Heart left ventricle (tissue), 16 donors: ENCODE data around the gene TRIM67. TPM values are rescaled to one million over a fixed set of nuclear protein-coding genes. Genes with fewer than 3 reads are reported as not detected.

Experiments used
- ATAC-seq, 4 donors: fragments of 200-7000 bp; cut with Tn5 transposase; one replicate each; pipeline ENCODE4 v1.9.1; 2020 to 2022; ENCODE audit warnings: moderate library complexity in 4 of 4, mild to moderate bottlenecking in 3 of 4, moderate number of reproducible peaks in 1 of 4
- DNase-seq, 5 donors: peaks; one replicate each; pipeline ENCODE4 v3.0.0-alpha.2; 2020
- H3K27ac ChIP-seq, 12 donors: fragments of 200-600 bp; sonication (generic) in 4 of 12; one replicate each; pipeline versions ENCODE4 v1.5.0 to v1.8.0; 2016 to 2022; ENCODE audit warnings: mild to moderate bottlenecking in 2 of 12
- H3K27me3 ChIP-seq, 9 donors: fragments of 200-600 bp; sonication (generic) in 2 of 9; one replicate each; pipeline versions ENCODE4 v1.5.1 to v1.8.0; 2016 to 2022; ENCODE audit warnings: mild to moderate bottlenecking in 3 of 9
- H3K36me3 ChIP-seq, 9 donors: fragments of 200-600 bp; sonication (generic) in 2 of 9; one replicate each; pipeline versions ENCODE4 v1.5.0 to v1.8.0; 2018 to 2022; ENCODE audit warnings: mild to moderate bottlenecking in 2 of 9
- H3K4me1 ChIP-seq, 12 donors: fragments of 200-600 bp; sonication (generic) in 4 of 12; one replicate each; pipeline versions ENCODE4 v1.5.0 to v1.8.0; 2016 to 2022; ENCODE audit warnings: mild to moderate bottlenecking in 3 of 12
- H3K4me3 ChIP-seq, 12 donors: fragments of 200-600 bp; sonication (generic) in 4 of 12; one replicate each; pipeline versions ENCODE4 v1.5.0 to v1.8.0; 2017 to 2022; ENCODE audit warnings: mild to moderate bottlenecking in 9 of 12, moderate library complexity in 4 of 12
- H3K9me3 ChIP-seq, 12 donors: fragments of 200-600 bp; sonication (generic) in 4 of 12; one replicate each; pipeline versions ENCODE4 v1.5.0 to v1.8.0; 2016 to 2022; ENCODE audit warnings: mild to moderate bottlenecking in 1 of 12
- POLR2A ChIP-seq, 2 donors: fragments of 450-650 bp; IDR thresholded peaks; one replicate each; pipeline ENCODE4 v1.6.1; 2017; ENCODE audit warnings: antibody characterized with exemption in 2 of 2, mild to moderate bottlenecking in 2 of 2, moderate library complexity in 2 of 2
- WGBS, 4 donors: extraction: QIAGEN DNeasy Blood & Tissue Kit in 2 of 4; methylation state at CpG; one replicate each; pipeline versions ENCODE4 v1.1.5 to v1.1.7; 2013 to 2018; 5-methylcytosine and 5-hydroxymethylcytosine counted together
- intact Hi-C, 10 donors: fragments of 100-400 bp; cut with DNase I; formaldehyde crosslinking; loops; one replicate each; pipeline versions ENCODE4 v1.11.1 to v1.14.2; 2022
- polyA plus RNA-seq, 2 donors: library from polyadenylated mRNA; stranded (reverse); fragments of 200-250 nt; gene quantifications; one replicate each; pipeline ENCODE4 v1.2.3, GENCODE V29; 2013
- total RNA-seq, 9 donors: library from RNA; depleted of rRNA in 2 of 9; stranded (reverse); fragments of >200 nt in 2 of 9; fragmentation: NEBNext Ultra II Directional in 3 of 9; extraction: Animal tissue kit (Norgen Biotek cat#: 25700) in 3 of 9; gene quantifications; one replicate each; pipeline versions ENCODE4 v1.1.0 to v1.2.4, GENCODE V29; 2016 to 2023
- TF ChIP-seq, protein P1 (sequence below), 12 donors: fragments of 200-600 bp; sonication (generic) in 4 of 12; IDR thresholded peaks; one replicate each; pipeline versions ENCODE4 v1.5.0 to v1.8.0; 2018 to 2022; ENCODE audit warnings: antibody characterized with exemption in 12 of 12, mild to moderate bottlenecking in 5 of 12
- donor health status: ischemic (EF 13 %, LVEDD 7.1; RV severe dilation, severe dysfunction).
- donor health status: healthy with polysubstance abuse.
- donor health status: DM: no; HTN: yes; CAD: no.
- donor health status: DM: no; HTN: no; CAD: no.
- donor health status: ischemic (EF 25% LVEDD 6.9; RV normal size, moderate dysfunction).
- donor health status: ischemic (EF 25% LVEDD 5.7; RV mildly dilated, moderate dysfunction).
- donor health status: healthy.
- donor health status: DM: yes; HTN: yes; CAD: no.
- donor health status: ischemic (EF 35%, LVEDD 5.7; RV mildly dilated, moderate dysfunction).
- donor health status: nonischemic (EF 11% LVEDD 7.7; RV severe dilation, severe dysfunction).
- donor health status: DM: yes; HTN: yes; CAD: no.
- donor health status: PGD.
- donor health status: ischemic (EF 29% LVEDD 5.4; RV normal size, mild dysfunction).
- donor health status: nonischemic (EF 23%, LVEDD 6.1; RV moderate dilation, normal function).

The TRIM67 gene
- total and polyA plus RNA-seq, 11 donors: 0.12 to 0.16 (median 0.13) TPM; not detected in 8

DNA sequence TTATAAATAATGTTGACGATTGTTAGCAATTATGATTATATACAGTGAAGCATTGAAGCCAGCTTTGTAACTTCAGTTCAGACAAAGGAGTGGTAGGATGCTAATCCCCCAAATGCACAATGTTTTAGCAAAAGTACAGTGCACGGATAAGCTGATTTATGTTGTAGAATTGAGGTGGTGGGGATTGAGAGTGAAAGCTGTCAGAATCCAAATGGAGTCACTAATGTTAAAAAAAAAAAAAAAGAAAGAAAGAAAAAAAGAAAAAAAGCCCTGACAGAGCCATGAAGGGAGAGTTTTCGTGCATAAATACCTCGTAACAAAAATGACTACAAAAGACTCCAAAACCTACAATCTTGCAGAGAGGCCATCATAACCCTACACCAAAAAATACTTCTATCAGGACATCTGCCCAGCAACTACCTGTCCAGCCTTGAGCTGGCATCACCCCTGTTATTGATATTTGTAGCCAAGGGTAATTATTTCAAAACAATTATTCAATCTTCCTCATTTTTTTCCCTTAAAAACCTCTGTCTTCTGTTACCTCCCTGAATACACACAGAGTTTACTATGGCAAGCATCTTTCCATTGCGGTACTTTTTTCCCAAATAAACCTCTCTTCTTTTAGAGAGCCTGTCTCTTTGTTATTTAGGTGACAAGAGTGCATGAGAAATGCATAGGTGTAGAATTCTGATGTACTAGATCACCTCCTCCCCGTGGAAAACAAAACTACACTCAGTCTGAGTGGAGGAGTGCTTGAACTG, 2.5 kb upstream of the TRIM67 start:
- TF ChIP-seq POLR2A (IDR thresholded peaks at IDR 0.05): no peak
- TF ChIP-seq, protein P1, sequence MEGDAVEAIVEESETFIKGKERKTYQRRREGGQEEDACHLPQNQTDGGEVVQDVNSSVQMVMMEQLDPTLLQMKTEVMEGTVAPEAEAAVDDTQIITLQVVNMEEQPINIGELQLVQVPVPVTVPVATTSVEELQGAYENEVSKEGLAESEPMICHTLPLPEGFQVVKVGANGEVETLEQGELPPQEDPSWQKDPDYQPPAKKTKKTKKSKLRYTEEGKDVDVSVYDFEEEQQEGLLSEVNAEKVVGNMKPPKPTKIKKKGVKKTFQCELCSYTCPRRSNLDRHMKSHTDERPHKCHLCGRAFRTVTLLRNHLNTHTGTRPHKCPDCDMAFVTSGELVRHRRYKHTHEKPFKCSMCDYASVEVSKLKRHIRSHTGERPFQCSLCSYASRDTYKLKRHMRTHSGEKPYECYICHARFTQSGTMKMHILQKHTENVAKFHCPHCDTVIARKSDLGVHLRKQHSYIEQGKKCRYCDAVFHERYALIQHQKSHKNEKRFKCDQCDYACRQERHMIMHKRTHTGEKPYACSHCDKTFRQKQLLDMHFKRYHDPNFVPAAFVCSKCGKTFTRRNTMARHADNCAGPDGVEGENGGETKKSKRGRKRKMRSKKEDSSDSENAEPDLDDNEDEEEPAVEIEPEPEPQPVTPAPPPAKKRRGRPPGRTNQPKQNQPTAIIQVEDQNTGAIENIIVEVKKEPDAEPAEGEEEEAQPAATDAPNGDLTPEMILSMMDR (IDR thresholded peaks at IDR 0.05): no peak
- Histone ChIP-seq H3K27ac (no peak overlapping the region), H3K4me1 (peaks cover 5 to 34% (median 21%) of the 10 kb centered on the region in 12 donors), H3K36me3 (no peaks in the 10 kb centered on the region), H3K27me3 (peaks cover 18 to 65% (median 42%) of the 10 kb centered on the region in 9 donors), H3K9me3 (no peaks in the 10 kb centered on the region), H3K4me3 (no peak overlapping the region)
- 74 to 90% (median 79%) methylated on average over 6 of the region's 6 CpGs for WGBS, 4 donors
- ATAC-seq (no peak), DNase-seq (no peak)
- intact Hi-C loops: no loop called here

DNA sequence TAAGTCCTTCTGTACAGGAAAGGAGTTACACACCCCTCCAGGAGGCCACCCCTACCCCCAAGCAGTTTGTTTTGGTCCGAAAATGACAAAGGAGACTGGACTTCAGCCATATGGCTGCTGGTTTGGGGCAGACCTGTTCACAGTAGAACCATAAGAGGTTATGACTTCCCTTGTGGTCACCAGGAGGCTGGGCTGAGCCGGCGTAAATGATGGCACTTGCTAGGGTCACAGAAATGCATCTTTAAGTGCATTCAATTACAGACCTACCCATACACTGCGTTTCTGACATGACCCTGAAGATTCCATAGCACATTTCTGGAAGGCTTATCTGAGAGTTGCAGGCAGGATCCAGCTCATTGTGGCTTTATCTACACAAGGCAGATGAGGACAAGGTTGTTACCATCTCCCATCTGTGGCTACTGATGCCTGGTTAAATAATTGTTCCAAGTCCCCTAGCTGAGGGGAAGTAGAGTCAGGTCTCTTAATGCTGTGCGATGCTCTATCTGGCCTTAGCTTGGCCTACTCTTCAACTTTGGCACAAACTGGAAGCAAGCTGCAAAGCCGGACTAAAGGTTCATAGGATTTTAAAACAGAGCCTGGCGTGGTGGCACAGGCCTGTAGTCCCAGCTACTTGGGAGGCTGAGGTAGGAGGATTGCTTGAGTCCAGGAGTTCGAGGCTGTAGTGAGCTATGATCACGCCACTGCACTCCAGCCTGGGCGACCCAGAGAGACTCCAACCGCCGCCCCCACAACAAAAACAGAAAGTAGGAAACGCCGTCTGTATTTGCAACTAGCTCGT, 1.7 kb upstream of the TRIM67 start:
- 66 to 79% (median 74%) methylated on average over 15 of the region's 15 CpGs for WGBS, 4 donors
- Histone ChIP-seq H3K9me3 (no peaks in the 10 kb centered on the region), H3K36me3 (no peaks in the 10 kb centered on the region), H3K27ac (no peak overlapping the region), H3K27me3 (peaks cover 26 to 72% (median 49%) of the 10 kb centered on the region in 9 donors), H3K4me1 (peaks cover 5 to 34% (median 21%) of the 10 kb centered on the region in 12 donors), H3K4me3 (no peak overlapping the region)
- DNase-seq: no peak
- ATAC-seq: no peak
- intact Hi-C loops: no loop called here
- no peak for TF ChIP-seq POLR2A (IDR thresholded peaks at IDR 0.05)

DNA sequence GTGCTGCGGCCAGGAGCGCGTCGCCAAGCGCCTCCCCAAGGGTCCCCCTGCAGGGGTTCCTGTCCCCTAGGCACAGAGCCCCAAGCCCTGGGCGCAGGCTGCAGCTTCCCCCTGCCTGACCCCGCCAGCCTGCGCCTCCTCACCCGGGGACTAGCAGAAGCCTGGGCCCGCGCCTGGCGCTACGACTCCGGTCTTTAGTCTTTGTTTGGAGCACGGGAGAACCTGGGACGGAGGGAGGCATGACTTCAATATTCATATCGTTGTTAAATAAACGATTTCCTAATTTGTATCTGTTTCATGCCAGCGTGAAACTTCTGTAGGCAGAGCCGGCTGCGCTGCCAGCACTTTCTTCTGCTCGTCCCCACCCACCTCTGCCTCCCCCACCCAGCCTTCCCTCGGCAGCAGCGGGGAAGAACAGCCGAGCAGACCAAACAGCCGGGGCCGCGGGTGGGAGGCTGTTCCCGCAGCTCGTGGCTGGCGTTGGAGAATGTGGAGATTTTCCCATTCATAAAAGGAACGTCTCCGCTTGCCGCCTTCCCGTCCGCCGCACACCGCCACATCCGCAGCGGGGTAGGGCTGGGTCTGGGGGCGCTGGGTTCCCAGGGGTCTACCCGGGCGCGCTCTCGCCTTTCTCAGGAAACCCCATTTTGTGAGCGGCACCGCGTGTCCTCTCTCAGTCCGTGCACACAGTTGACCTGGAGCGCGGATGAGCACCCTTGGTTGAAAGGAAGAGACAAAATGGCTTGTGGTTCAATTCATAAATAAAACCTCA, 777 bp upstream of the TRIM67 start:
- Histone ChIP-seq H3K36me3 (no peaks in the 10 kb centered on the region), H3K27me3 (peaks cover 27 to 80% (median 49%) of the 10 kb centered on the region in 9 donors), H3K4me3 (peak overlapping the region in 10 of 12 donors; percentile 5 to 59 (median 52)), H3K27ac (no peak overlapping the region), H3K9me3 (no peaks in the 10 kb centered on the region), H3K4me1 (peaks cover 5 to 34% (median 21%) of the 10 kb centered on the region in 12 donors)
- intact Hi-C loops: no loop called here
- no peak for TF ChIP-seq POLR2A (IDR thresholded peaks at IDR 0.05)
- TF ChIP-seq, protein P1 (IDR thresholded peaks at IDR 0.05): no peak
- DNase-seq (peak in 1 of 5 donors; percentile 59), ATAC-seq (no peak)
- 7 to 13% (median 10%) methylated on average over 31 to 51 of the region's 51 CpGs for WGBS, 4 donors

DNA sequence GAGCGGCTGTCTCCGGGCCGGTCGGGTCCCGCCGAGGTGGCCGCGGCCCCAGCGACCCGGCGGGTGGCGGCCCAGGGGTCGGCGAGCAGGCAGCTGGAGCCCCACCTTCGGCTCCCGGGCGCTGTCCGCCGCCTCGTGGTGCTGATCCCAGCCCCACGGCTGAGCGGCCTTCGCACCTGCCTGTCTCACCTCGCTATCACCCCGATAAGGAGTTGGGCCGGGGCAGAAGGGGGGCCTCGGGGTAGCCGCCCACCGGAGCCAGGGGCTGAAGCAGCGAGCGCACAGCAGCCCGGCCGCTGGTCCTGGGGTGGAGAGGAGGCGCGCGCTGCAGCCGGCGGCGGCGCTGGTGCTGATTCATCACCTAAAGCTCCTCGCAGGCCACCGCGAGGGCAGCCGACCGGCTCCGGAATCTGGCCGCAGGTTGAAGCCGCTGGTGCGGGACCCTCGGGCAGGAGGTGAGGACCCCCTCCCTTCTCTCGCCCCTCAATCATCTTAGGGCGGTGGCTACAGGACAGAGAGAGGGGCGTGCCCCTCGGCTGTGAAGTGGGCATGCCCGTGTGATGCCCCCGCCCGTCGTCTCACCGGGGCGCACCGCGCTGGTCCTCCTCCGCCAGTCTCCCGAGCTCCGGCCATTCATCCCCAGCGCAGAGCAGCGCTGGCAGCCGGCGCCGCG, 575 bp downstream of the TRIM67 start:
- Histone ChIP-seq H3K27me3 (peaks cover 27 to 84% (median 49%) of the 10 kb centered on the region in 9 donors), H3K4me1 (peaks cover 5 to 34% (median 21%) of the 10 kb centered on the region in 12 donors), H3K4me3 (peak overlapping the region; percentile 29 to 59 (median 48)), H3K36me3 (no peaks in the 10 kb centered on the region), H3K9me3 (no peaks in the 10 kb centered on the region), H3K27ac (no peak overlapping the region)
- no peak for TF ChIP-seq POLR2A (IDR thresholded peaks at IDR 0.05)
- TF ChIP-seq, protein P1 (IDR thresholded peaks at IDR 0.05): peak in 2 of 12 donors; percentile 3 to 15
- peak in 4 of 5 donors; percentile 36 to 66 (median 42) for DNase-seq
- 0 to 2% (median 1%) methylated on average over 28 to 71 of the region's 71 CpGs for WGBS, 4 donors
- intact Hi-C loops: no loop called here
- ATAC-seq: peak in 3 of 4 donors; percentile 68 to 87 (median 80)
